Measurements from ENCODE around the gene RFTN1.

The RFTN1 gene

DNA sequence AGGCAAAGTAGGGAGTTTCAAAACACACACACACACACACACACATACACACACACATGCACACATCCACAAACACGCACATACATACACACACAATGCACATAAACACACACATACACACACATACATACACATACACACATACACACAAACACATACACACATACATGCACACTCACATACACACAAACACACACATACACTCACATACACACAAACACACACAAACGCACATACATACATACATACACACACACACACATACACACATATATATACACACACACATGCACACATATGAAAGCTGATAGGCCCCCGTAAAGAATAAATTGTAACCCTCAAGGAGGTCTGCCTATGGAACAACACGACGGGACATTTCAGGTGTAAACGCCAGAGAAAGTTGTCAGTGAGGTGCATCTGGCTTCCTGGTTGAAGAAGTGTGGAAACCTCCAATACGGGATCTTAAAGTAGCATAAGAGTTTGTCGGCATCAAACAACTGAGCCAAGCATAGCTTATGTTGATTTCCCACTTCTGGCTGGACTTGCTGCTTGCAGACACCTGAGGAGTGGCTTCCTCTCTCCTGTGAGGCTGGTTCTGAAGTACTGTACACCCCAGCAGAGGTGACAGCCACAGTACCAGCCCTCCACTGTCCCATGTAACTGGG, 5.8 kb downstream of the RFTN1 start:
- DNase-seq (ENCODE audit: extremely low spot score): no peak
- ChIA-PET POLR2A (no interaction called here), CTCF (no interaction called here)
- no peak for TF ChIP-seq NFRKB (IDR thresholded peaks at IDR 0.05)
- no peak for TF ChIP-seq ELF4 (IDR thresholded peaks at IDR 0.05)
- no peak for TF ChIP-seq TARDBP (IDR thresholded peaks at IDR 0.05)
- TF ChIP-seq FOXA1 (IDR thresholded peaks at IDR 0.05): no peak
- TF ChIP-seq L3MBTL2 (conservative IDR thresholded peaks at IDR 0.05): no peak
- TF ChIP-seq FOXM1 (IDR thresholded peaks at IDR 0.05; ENCODE audit: borderline replicate concordance): no peak

DNA sequence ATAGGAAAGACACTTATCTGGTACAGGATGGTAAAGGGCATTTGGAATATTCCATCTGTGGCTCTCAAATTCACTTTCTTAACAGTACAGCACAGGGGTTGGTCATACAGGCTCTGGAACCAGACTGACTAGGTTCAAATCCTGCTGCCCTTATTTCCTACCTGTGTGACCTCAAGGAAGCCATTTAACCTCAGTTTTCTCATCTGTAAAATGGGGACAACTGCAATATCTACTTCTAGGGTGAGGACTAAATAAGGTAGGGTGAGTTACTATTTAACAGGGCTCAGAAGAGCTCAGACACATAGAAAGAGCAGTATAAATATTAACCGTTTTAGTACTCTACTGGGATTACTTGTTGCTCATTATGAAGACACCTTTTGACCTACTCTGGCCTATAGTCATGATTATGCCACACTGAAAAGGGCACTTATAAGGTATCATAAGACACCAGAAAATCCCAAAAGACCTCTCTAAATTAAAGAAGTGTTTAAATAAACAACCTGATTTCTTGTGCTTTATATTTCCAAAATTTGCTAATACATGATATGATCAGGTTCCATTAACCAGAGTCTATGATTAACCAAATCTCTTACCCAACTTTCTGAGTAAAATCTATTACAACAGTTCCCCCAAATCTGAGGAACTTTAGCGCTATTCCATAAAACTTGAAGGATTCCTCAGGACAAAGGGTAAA, 6.5 kb downstream of the RFTN1 start:
- POLR2A ChIA-PET: no interaction called here
- DNase-seq (ENCODE audit: extremely low spot score): no peak
- TF ChIP-seq FOXA1 (IDR thresholded peaks at IDR 0.05) (no peak), BHLHE40 (IDR thresholded peaks at IDR 0.05; ENCODE audit: borderline replicate concordance) (no peak), SP1 (IDR thresholded peaks at IDR 0.05) (no peak), SUZ12 (IDR thresholded peaks at IDR 0.05) (no peak)
- TF ChIP-seq, protein P1, sequence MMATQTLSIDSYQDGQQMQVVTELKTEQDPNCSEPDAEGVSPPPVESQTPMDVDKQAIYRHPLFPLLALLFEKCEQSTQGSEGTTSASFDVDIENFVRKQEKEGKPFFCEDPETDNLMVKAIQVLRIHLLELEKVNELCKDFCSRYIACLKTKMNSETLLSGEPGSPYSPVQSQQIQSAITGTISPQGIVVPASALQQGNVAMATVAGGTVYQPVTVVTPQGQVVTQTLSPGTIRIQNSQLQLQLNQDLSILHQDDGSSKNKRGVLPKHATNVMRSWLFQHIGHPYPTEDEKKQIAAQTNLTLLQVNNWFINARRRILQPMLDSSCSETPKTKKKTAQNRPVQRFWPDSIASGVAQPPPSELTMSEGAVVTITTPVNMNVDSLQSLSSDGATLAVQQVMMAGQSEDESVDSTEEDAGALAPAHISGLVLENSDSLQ (IDR thresholded peaks at IDR 0.05): no peak
- CTCF ChIA-PET: no interaction called here

DNA sequence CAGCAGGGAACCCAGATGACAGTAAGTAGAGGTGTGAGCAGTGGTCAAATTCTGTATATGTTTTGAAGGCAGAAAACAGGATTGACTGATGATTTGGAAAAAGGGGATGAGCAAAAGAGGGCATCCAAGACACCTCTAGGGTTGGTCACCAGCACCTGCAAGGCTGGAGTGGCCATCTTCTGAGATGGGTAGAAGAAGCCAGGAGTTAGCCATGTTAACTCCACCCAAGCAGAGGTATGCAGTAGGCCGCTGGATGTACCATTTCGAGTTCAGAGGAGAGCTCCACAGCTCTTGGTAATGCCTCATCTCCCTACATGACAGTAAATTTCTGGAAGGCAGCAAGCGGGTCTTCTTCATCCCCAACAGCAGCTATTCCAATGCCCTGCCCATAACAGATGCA, 7.0 kb downstream of the RFTN1 start:
- POLR2A ChIA-PET: no interaction called here
- TF ChIP-seq ZNF384 (IDR thresholded peaks at IDR 0.05) (no peak), LEF1 (IDR thresholded peaks at IDR 0.05; ENCODE audit: borderline replicate concordance) (no peak)
- CTCF ChIA-PET: no interaction called here
- no peak for DNase-seq (ENCODE audit: extremely low spot score)

DNA sequence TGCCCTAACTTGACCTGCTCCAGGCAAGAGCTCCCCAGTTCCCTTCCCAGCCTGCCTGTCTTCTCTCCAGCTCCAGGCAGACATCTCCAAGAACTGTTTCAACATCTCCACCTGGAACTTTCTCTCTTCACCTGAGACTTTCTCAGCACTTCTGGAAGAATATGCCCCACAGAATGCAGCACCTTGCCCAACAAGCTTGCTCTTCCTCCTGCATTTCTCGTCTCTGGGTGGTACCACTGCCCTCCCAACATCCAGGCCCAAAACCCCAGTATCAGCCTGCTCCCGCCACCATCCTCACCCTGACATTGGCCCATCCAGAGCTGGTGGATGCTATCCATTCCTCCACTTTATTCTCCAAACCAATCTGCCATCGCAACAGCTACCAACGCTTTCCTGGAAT, 8.8 kb downstream of the RFTN1 start:
- ChIA-PET POLR2A (no interaction called here), CTCF (no interaction called here)
- no peak for TF ChIP-seq SP1 (IDR thresholded peaks at IDR 0.05)
- TF ChIP-seq, protein P1 (IDR thresholded peaks at IDR 0.05): no peak
- TF ChIP-seq NFRKB (IDR thresholded peaks at IDR 0.05): no peak
- no peak for TF ChIP-seq HDGF (IDR thresholded peaks at IDR 0.05; ENCODE audit: borderline replicate concordance)
- TF ChIP-seq SUZ12 (IDR thresholded peaks at IDR 0.05): no peak
- no peak for TF ChIP-seq FOXA1 (IDR thresholded peaks at IDR 0.05)
- no peak for TF ChIP-seq CTBP1 (IDR thresholded peaks at IDR 0.05; ENCODE audit: borderline replicate concordance)
- TF ChIP-seq L3MBTL2 (conservative IDR thresholded peaks at IDR 0.05): no peak
- no peak for TF ChIP-seq ZNF384 (IDR thresholded peaks at IDR 0.05)
- no peak for TF ChIP-seq ELF4 (IDR thresholded peaks at IDR 0.05)
- no peak for TF ChIP-seq ARNT (IDR thresholded peaks at IDR 0.05)
- no peak for TF ChIP-seq FOXK2 (IDR thresholded peaks at IDR 0.05)
- no peak for TF ChIP-seq TARDBP (IDR thresholded peaks at IDR 0.05)
- TF ChIP-seq BHLHE40 (IDR thresholded peaks at IDR 0.05; ENCODE audit: borderline replicate concordance): no peak
- no peak for TF ChIP-seq LEF1 (IDR thresholded peaks at IDR 0.05; ENCODE audit: borderline replicate concordance)
- no peak for TF ChIP-seq FOXM1 (IDR thresholded peaks at IDR 0.05; ENCODE audit: borderline replicate concordance)
- DNase-seq (ENCODE audit: extremely low spot score): no peak

DNA sequence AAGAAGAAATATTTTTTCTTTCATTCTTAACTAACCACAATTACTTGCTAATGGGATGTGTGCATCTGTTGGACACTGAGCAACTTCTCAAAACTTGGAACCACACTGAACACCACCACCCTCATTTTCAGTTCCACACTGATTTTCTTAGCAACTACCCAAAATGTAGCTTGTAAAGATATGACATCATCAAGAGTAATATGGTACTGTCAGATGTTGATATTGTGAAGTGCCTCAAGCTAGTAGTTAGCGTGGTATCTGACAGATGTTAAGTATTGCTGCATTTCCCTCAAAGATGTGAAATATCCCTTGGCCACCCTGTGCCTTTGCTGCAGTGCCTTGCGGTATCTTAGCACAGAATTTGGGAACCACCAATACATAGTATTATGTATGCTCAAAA, 9.3 kb downstream of the RFTN1 start:
- POLR2A ChIA-PET: no interaction called here
- TF ChIP-seq BHLHE40 (IDR thresholded peaks at IDR 0.05; ENCODE audit: borderline replicate concordance) (no peak), FOXK2 (IDR thresholded peaks at IDR 0.05) (no peak), FOXA1 (IDR thresholded peaks at IDR 0.05) (no peak), NFRKB (IDR thresholded peaks at IDR 0.05) (no peak), ZNF384 (IDR thresholded peaks at IDR 0.05) (no peak), SP1 (IDR thresholded peaks at IDR 0.05) (no peak), FOXM1 (IDR thresholded peaks at IDR 0.05; ENCODE audit: borderline replicate concordance) (no peak), L3MBTL2 (conservative IDR thresholded peaks at IDR 0.05) (no peak), HDGF (IDR thresholded peaks at IDR 0.05; ENCODE audit: borderline replicate concordance) (no peak), CTBP1 (IDR thresholded peaks at IDR 0.05; ENCODE audit: borderline replicate concordance) (no peak), SUZ12 (IDR thresholded peaks at IDR 0.05) (no peak), ELF4 (IDR thresholded peaks at IDR 0.05) (no peak), TARDBP (IDR thresholded peaks at IDR 0.05) (no peak)
- no peak for DNase-seq (ENCODE audit: extremely low spot score)
- CTCF ChIA-PET: no interaction called here

DNA sequence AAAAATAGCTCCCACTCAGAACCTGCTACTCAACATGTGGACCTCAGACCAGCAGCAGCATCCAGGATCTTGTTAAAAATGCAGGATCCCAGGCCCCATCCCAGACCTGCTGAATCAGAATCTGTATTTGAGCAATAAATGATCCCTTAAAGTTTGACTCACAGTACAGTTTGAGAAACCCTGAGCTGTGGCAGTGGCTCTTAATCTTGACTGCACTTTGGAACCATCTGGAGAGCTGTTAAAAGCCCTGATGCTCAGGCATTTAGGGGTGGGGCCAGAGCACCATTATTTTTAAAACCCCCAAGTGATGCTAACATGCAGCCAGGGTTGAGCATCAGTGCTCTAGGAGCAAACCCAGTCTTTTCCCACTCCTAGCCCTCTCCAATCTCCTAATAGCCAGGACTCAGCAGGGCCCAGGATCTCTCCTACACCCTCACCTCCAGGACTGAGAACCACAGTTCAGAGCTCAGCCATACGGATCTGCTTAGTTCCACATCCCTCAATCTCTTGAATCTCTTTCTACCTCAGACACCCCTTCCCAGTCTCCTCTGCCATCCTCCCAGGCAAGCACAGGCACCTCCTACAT, 10.2 kb downstream of the RFTN1 start:
- TF ChIP-seq CTBP1 (IDR thresholded peaks at IDR 0.05; ENCODE audit: borderline replicate concordance) (no peak), FOXA1 (IDR thresholded peaks at IDR 0.05) (no peak), HDGF (IDR thresholded peaks at IDR 0.05; ENCODE audit: borderline replicate concordance) (no peak), SP1 (IDR thresholded peaks at IDR 0.05) (no peak), LEF1 (IDR thresholded peaks at IDR 0.05; ENCODE audit: borderline replicate concordance) (no peak)
- TF ChIP-seq, protein P1 (IDR thresholded peaks at IDR 0.05): no peak
- CTCF ChIA-PET: interaction anchor here (0.6 kb wide), 1 partner anchor 628 kb away, joined by 3 read pairs; no protein-coding TSS in a partner anchor
- POLR2A ChIA-PET: no interaction called here
- no peak for DNase-seq (ENCODE audit: extremely low spot score)

All from HEK293T (cell line).